Activated CD8-positive, alpha-beta memory T cell treated with anti-CD3 and anti-CD28 coated beads for 1 hour (primary cell): ENCODE data around the gene ARF1.

Experiments
- DNase-seq, 2 donors: peaks; one replicate each; pipeline ENCODE4 v3.0.0-alpha.2; 2020; ENCODE audit warnings: low read depth in 1 of 2; ENCODE audit errors: extremely low read depth in 1 of 2

The ARF1 gene

GRCh38 chr1:228117335-228117734 lies 34.8 kb downstream of the ARF1 start:
- no peak for DNase-seq

GRCh38 chr1:228118040-228118439 lies 35.5 kb downstream of the ARF1 start:
- no peak for DNase-seq

- no peak for DNase-seq
These were observed 37.8 kb downstream of the ARF1 start for GRCh38 chr1:228120351-228120750.

GRCh38 chr1:228120857-228121489 lies 38.5 kb downstream of the ARF1 start:
- no peak for DNase-seq

DNA sequence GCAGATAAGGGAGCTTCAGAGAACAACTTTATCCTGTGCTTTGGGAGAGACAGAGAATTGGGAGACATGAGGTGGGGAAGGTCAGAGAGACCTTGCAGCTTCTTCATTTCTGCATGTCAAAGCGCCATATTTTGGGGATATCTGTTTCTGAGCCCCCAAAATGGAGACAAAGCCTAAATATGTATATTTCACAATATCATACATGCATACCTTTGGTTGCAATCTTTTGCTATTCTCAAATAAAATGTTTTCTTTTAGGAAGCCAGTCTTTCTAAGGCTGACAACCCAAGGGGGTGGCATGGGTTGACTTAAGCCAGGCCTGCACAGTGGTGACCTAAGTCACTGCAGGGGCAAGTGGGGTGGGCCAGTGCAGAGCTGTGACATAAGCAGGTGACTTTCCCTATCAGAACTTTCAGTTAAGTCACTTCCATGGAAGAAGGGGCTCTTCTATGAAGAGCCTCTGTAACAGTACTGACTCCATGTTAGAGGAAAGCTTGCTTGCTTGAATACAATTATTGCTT lies 40.5 kb downstream of the ARF1 start:
- no peak for DNase-seq

DNA sequence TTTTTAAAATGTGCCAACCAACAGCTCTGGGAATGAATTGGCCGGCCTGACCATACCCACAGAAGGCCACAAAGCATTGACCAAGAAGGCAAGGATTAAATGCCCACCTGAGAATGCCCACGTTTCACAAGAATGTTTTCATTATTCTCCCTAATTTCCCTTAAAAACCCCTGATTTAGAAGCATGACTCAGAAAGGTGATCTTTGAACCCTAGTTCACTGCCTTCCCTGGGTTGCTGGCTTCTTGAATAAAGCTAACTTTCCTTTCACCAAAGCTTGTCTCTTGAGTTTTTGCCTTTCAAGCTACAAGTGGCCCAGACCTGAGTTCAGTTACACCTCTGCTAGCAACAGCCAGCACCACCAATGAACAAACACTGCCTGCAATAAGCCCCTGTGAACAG lies 41.0 kb downstream of the ARF1 start:
- no peak for DNase-seq

GRCh38 chr1:228125185-228125584 lies 42.7 kb downstream of the ARF1 start:
- DNase-seq: no peak

- no peak for DNase-seq
These were observed 49.3 kb downstream of the ARF1 start for GRCh38 chr1:228131766-228132165.

DNA sequence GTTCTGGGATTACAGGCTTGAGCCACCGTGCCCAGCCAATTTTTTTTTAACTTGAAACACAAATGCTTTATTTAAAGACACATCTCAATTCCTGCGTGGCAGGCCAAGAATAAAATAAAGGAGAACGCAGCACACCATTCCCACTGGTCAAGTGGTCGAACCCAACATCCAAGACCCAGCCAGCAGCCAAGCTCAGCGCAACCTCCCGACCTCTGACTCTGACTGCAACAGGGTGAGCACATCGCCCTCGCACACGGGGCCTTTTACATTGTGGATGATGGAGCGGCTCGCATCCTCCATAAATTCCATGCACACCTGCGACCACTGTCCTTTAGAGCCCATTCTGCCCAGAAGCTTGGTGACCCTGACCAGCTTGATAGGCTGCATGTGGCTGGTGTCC lies 52.1 kb downstream of the ARF1 start:
- no peak for DNase-seq

GRCh38 chr1:228136901-228137300 lies 54.4 kb downstream of the ARF1 start:
- no peak for DNase-seq

- no peak for DNase-seq
These were observed 57.0 kb downstream of the ARF1 start for GRCh38 chr1:228139406-228139930.

GRCh38 chr1:228139931-228140723 lies 57.6 kb downstream of the ARF1 start, which contains the start of gene GUK1:
GUK1 (plus strand) TSS chr1:228140279; CDS start chr1:228140303, 24 bp downstream.
- DNase-seq: peak; percentile 100

GRCh38 chr1:228140724-228141225 lies 58.3 kb downstream of the ARF1 start:
- DNase-seq: no peak

- DNase-seq: no peak
These were observed 58.9 kb downstream of the ARF1 start for GRCh38 chr1:228141226-228142044.

GRCh38 chr1:228142155-228142691 lies 59.7 kb downstream of the ARF1 start:
- no peak for DNase-seq

GRCh38 chr1:228142701-228143136 lies 60.2 kb downstream of the ARF1 start:
- no peak for DNase-seq

- no peak for DNase-seq
These were observed 61.1 kb downstream of the ARF1 start for GRCh38 chr1:228143480-228144192.

GRCh38 chr1:228144193-228144992 lies 61.9 kb downstream of the ARF1 start:
- no peak for DNase-seq

- no peak for DNase-seq
These were observed 62.5 kb downstream of the ARF1 start for GRCh38 chr1:228144993-228145343.
